ENCODE measurements around the gene EHD1. TPM values are rescaled to one million over a fixed set of nuclear protein-coding genes. Genes with fewer than 3 reads are reported as not detected.

EHD1 gene
- total and polyA plus RNA-seq, 7 experiments from 2014 or later: 102 to 263 (median 141) TPM

- intact Hi-C loops (cut with micrococcal nuclease): no loop called here
These were observed 7.2 kb upstream of the EHD1 start for GRCh38 chr11:64885367-64886286.

DNA sequence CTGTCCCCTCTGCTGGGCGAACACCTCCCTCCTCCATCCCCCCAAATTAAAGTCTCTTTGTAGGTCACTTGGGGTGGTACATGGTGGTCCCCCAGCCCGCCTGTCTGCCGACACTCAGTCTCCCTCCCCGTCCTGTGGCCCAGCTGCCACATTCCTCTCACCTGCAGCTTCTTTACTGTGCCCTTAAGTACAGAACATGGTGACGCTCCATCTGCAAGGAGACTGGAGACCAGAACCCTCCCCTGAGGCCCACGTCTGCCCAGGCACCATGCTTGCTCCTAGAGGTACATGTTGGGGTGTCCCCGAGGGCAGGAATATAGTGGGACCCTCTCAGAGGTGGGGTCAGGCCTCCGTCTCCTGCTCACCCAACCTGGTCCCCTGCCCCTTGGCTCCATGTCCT, 5.6 kb upstream of the EHD1 start:
- H3K27ac Mint-ChIP-seq: peak overlapping the region in 7 of 9 donors; percentile 19 to 70 (median 46)
- no peaks in the 10 kb centered on the region for H3K9me3 ChIP-seq (ENCODE audit: control insufficient read depth in 2 of 3, low read length in 3 of 3)
- peaks cover 44 to 58% (median 53%) of the 10 kb centered on the region in 7 donors for H3K4me1 Mint-ChIP-seq
- no peaks in the 10 kb centered on the region for H3K9me3 Mint-ChIP-seq
- ATAC-seq (no peak), DNase-seq (no peak)
- H3K27me3 ChIP-seq (ENCODE audit: control insufficient read depth in 2 of 2, insufficient read depth in 2 of 2, low read length in 2 of 2): no peaks in the 10 kb centered on the region
- ChIA-PET CTCF (interaction anchor here (1.1 to 30.3 kb wide), 2 partner anchors 9 to 28 kb away, joined by 3 to 945 read pairs; partner anchors contain the start of gene CDC42BPG), POLR2A (interaction anchor here (26.0 kb wide), 1 partner anchor 28 kb away, joined by 1324 read pairs; the partner anchor contains the start of gene CDC42BPG)
- H3K4me3 ChIP-seq (ENCODE audit: low read length): no peak overlapping the region
- no peaks in the 10 kb centered on the region for H3K36me3 ChIP-seq (ENCODE audit: control insufficient read depth in 2 of 3, insufficient read depth in 3 of 3, low read length in 3 of 3)
- no peak overlapping the region for H3K27ac ChIP-seq (ENCODE audit: low read depth, low read length)
- H3K27me3 Mint-ChIP-seq: no peaks in the 10 kb centered on the region
- H3K4me3 Mint-ChIP-seq: peak overlapping the region in 2 of 10 donors; percentile 3 to 14
- no peaks in the 10 kb centered on the region for H3K36me3 Mint-ChIP-seq
- intact Hi-C loops (cut with micrococcal nuclease): no loop called here
- H3K4me1 ChIP-seq (ENCODE audit: control insufficient read depth in 2 of 2, insufficient read depth in 2 of 2, low read length in 2 of 2): peaks cover 37 to 43% of the 10 kb centered on the region in 2 donors

More at GRCh38 chr11:64885367-64886286, 7.2 kb upstream of the EHD1 start:
- H3K36me3 ChIP-seq (ENCODE audit: control insufficient read depth in 2 of 3, insufficient read depth in 3 of 3, low read length in 3 of 3): no peaks in the 10 kb centered on the region
- POLR2A ChIA-PET: interaction anchor here (0.6 to 26.0 kb wide), 7 partner anchors 10 to 110 kb away, joined by 3 to 1324 read pairs (median 5); partner anchors contain the start of gene CDC42BPG
- H3K4me3 ChIP-seq (ENCODE audit: low read length): no peak overlapping the region
- Mint-ChIP-seq H3K27ac (peak overlapping the region; percentile 14 to 81 (median 71)), H3K4me3 (peak overlapping the region in 6 of 10 donors; percentile 1 to 35 (median 15)), H3K27me3 (no peaks in the 10 kb centered on the region), H3K36me3 (no peaks in the 10 kb centered on the region), H3K9me3 (no peaks in the 10 kb centered on the region), H3K4me1 (peaks cover 27 to 41% (median 37%) of the 10 kb centered on the region in 7 donors)
- H3K27ac ChIP-seq (ENCODE audit: low read depth, low read length): peak overlapping the region; percentile 49
- H3K9me3 ChIP-seq (ENCODE audit: control insufficient read depth in 2 of 3, low read length in 3 of 3): no peaks in the 10 kb centered on the region
- H3K4me1 ChIP-seq (ENCODE audit: control insufficient read depth in 2 of 2, insufficient read depth in 2 of 2, low read length in 2 of 2): peaks cover 21 to 27% of the 10 kb centered on the region in 2 donors
- ATAC-seq: peak; percentile 81
- CTCF ChIA-PET: interaction anchor here (0.6 to 30.3 kb wide), 2 partner anchors 29 to 121 kb away, joined by 3 to 945 read pairs; partner anchors contain the start of gene CDC42BPG
- no peaks in the 10 kb centered on the region for H3K27me3 ChIP-seq (ENCODE audit: control insufficient read depth in 2 of 2, insufficient read depth in 2 of 2, low read length in 2 of 2)
- peak in 2 of 9 donors; percentile 51 to 63 for DNase-seq

GRCh38 chr11:64883575-64883974, 5.2 kb upstream of the EHD1 start:
- Histone ChIP-seq H3K27ac (ENCODE audit: low read depth, low read length) (no peak overlapping the region), H3K4me1 (ENCODE audit: control insufficient read depth in 2 of 2, insufficient read depth in 2 of 2, low read length in 2 of 2) (peaks cover 38 to 44% of the 10 kb centered on the region in 2 donors), H3K9me3 (ENCODE audit: control insufficient read depth in 2 of 3, low read length in 3 of 3) (no peaks in the 10 kb centered on the region), H3K4me3 (ENCODE audit: low read length) (no peak overlapping the region), H3K27me3 (ENCODE audit: control insufficient read depth in 2 of 2, insufficient read depth in 2 of 2, low read length in 2 of 2) (no peaks in the 10 kb centered on the region), H3K36me3 (ENCODE audit: control insufficient read depth in 2 of 3, insufficient read depth in 3 of 3, low read length in 3 of 3) (no peaks in the 10 kb centered on the region)
- DNase-seq: no peak
- Mint-ChIP-seq H3K36me3 (no peaks in the 10 kb centered on the region), H3K27me3 (no peaks in the 10 kb centered on the region), H3K9me3 (no peaks in the 10 kb centered on the region), H3K27ac (peak overlapping the region in 4 of 9 donors; percentile 46 to 70 (median 59)), H3K4me3 (no peak overlapping the region), H3K4me1 (peaks cover 44 to 61% (median 55%) of the 10 kb centered on the region in 7 donors)
- POLR2A ChIA-PET: interaction anchor here (1.3 to 26.0 kb wide), 2 partner anchors 27 to 105 kb away, joined by 4 to 1324 read pairs; partner anchors contain the start of genes CDC42BPG and SF1
- intact Hi-C loops (cut with micrococcal nuclease): no loop called here
- ATAC-seq: no peak
- CTCF ChIA-PET: interaction anchor here (30.3 kb wide), 1 partner anchor 27 kb away, joined by 945 read pairs; the partner anchor contains the start of gene CDC42BPG

GRCh38 chr11:64882243-64882642, 3.8 kb upstream of the EHD1 start:
- DNase-seq: no peak
- H3K27ac Mint-ChIP-seq: peak overlapping the region in 2 of 9 donors; percentile 4 to 43
- no peak for ATAC-seq
- peaks cover 37 to 50% (median 45%) of the 10 kb centered on the region in 7 donors for H3K4me1 Mint-ChIP-seq
- H3K4me3 Mint-ChIP-seq: no peak overlapping the region
- peaks cover 0 to 3% (median 0%) of the 10 kb centered on the region in 11 donors for H3K9me3 Mint-ChIP-seq
- H3K27ac ChIP-seq (ENCODE audit: low read depth, low read length): no peak overlapping the region
- H3K36me3 Mint-ChIP-seq: peaks cover 0 to 5% (median 0%) of the 10 kb centered on the region in 5 donors
- H3K9me3 ChIP-seq (ENCODE audit: control insufficient read depth in 2 of 3, low read length in 3 of 3): no peaks in the 10 kb centered on the region
- peaks cover 0 to 7% (median 0%) of the 10 kb centered on the region in 3 experiments for H3K36me3 ChIP-seq (ENCODE audit: control insufficient read depth in 2 of 3, insufficient read depth in 3 of 3, low read length in 3 of 3)
- no peaks in the 10 kb centered on the region for H3K27me3 ChIP-seq (ENCODE audit: control insufficient read depth in 2 of 2, insufficient read depth in 2 of 2, low read length in 2 of 2)
- CTCF ChIA-PET: interaction anchor here (0.6 to 30.3 kb wide), 3 partner anchors 26 to 42 kb away, joined by 3 to 945 read pairs (median 3); partner anchors contain the start of genes CDC42BPG and PPP2R5B
- H3K4me1 ChIP-seq (ENCODE audit: control insufficient read depth in 2 of 2, insufficient read depth in 2 of 2, low read length in 2 of 2): peaks cover 32% of the 10 kb centered on the region in 2 donors
- POLR2A ChIA-PET: interaction anchor here (0.7 to 26.0 kb wide), 4 partner anchors 9 to 240 kb away, joined by 3 to 1324 read pairs (median 48); partner anchors contain the start of genes CDC42BPG, FAU, MRPL49 and SF1
- no peak overlapping the region for H3K4me3 ChIP-seq (ENCODE audit: low read length)
- H3K27me3 Mint-ChIP-seq: no peaks in the 10 kb centered on the region
- intact Hi-C loops (cut with micrococcal nuclease): no loop called here

DNA sequence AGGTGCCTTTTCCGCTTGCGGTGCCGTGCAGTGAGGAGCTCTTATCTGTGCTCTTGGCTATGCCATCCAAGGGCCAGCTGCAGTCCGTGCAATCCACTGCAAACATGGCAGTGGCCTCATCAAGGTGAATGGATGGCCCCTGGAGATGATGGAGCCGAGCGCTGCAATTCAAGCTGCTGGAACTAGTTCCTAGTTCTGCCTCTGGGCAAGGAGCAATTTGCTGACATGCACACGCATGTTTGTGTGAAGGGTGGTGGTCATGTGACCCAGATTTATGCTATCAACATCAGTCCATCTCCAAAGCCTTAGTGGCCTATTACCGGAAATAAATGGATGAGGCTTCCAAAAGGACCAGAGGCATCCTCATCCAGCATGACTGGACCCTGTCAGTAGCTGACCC, 3.1 kb upstream of the EHD1 start:
- H3K27me3 ChIP-seq (ENCODE audit: control insufficient read depth in 2 of 2, insufficient read depth in 2 of 2, low read length in 2 of 2): no peaks in the 10 kb centered on the region
- H3K4me3 ChIP-seq (ENCODE audit: low read length): no peak overlapping the region
- H3K27me3 Mint-ChIP-seq: no peaks in the 10 kb centered on the region
- CTCF ChIA-PET: interaction anchor here (0.6 to 30.3 kb wide), 5 partner anchors 12 to 381 kb away, joined by 3 to 945 read pairs (median 6); partner anchors contain the start of gene CDC42BPG
- H3K9me3 Mint-ChIP-seq: peaks cover 0 to 3% (median 0%) of the 10 kb centered on the region in 11 donors
- H3K27ac ChIP-seq (ENCODE audit: low read depth, low read length): no peak overlapping the region
- H3K36me3 Mint-ChIP-seq: peaks cover 0 to 12% (median 3%) of the 10 kb centered on the region in 5 donors
- POLR2A ChIA-PET: interaction anchor here (0.7 to 26.0 kb wide), 7 partner anchors 9 to 240 kb away, joined by 3 to 1324 read pairs (median 4); partner anchors contain the start of genes CDC42BPG, FAU, MRPL49 and RASGRP2
- peaks cover 0 to 7% (median 0%) of the 10 kb centered on the region in 3 experiments for H3K36me3 ChIP-seq (ENCODE audit: control insufficient read depth in 2 of 3, insufficient read depth in 3 of 3, low read length in 3 of 3)
- H3K4me1 Mint-ChIP-seq: peaks cover 41 to 56% (median 50%) of the 10 kb centered on the region in 7 donors
- intact Hi-C loops (cut with micrococcal nuclease): no loop called here
- H3K4me3 Mint-ChIP-seq: peak overlapping the region in 8 of 10 donors; percentile 26 to 99 (median 80)
- H3K9me3 ChIP-seq (ENCODE audit: control insufficient read depth in 2 of 3, low read length in 3 of 3): no peaks in the 10 kb centered on the region
- DNase-seq (no peak), ATAC-seq (no peak)
- H3K4me1 ChIP-seq (ENCODE audit: control insufficient read depth in 2 of 2, insufficient read depth in 2 of 2, low read length in 2 of 2): peaks cover 30 to 32% of the 10 kb centered on the region in 2 donors
- H3K27ac Mint-ChIP-seq: peak overlapping the region in 8 of 9 donors; percentile 90 to 98 (median 94)
